HG02763 (cell line): ENCODE data around the gene DBN1.
A peak's percentile ranks its signal among the peaks of the same experiment; 100 is the strongest.

Experiments used
- ATAC-seq: cut with Tn5 transposase; IDR thresholded peaks from one replicate; pipeline ENCODE4 v1.9.1; 2021; ENCODE audit warnings: mild to moderate bottlenecking, moderate library complexity; ENCODE audit not compliant: unreplicated experiment

DBN1 gene

DNA sequence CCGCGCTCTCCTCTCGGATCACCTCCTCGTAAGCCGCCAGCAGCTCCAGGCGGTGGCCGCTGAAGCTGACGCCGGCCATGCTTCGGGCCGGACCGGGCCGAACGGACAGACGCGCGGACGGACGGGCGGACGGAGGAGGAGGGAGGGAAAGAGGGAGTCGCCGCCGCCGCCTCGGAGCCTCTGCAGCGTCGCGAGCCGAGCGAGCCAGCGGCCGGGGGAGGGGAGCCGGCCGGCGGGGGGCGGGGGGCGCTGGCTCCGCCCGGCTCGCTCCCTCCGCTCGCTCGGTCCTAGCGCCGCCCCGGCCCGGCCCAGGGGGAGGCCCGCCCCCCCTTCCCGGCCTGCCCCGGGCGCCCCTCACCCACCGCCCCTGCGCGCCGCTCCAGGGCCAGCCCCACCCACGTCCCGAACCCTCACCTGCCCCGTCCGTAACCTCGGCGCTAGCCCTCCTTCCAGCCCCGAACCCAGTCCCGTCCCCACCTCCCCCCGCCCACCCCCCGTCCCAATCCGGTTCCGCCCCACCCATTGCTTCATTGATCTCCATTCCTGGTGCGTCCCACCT is at the start of gene DBN1:
Gene DBN1 (minus strand): TSS at position 192 of the 559 bp plus-strand sequence. CDS start 113 bp downstream, at position 79.
- ATAC-seq: no peak

DNA sequence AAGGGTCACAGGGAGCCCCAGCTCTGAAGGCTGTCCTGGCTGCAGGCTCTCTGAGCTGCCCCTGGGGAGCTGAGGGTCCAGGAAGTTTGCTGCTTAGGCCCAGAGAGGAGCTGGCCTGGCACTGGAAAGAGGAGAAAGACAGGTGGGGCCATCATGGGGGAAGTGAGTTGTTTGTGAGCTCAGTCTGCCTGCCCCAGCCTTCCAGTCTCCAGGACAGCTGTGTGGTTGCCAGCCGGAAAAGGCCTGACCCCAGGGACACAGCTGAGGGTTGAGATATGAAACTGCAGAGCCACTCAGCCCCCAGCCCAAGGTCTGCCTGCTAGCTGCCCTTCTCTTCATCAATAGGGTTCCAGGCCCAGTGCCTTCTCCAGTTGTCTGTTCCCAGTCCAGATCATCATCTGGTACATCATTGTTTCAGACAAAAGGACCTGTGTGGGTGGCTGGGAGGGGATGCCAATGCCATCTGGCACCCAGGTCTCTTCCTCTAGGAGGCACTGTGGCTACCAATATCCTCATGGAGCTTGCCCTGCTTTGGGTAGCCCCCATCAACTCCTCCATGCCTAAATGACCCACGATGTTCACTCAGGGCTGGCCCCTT is 47.6 kb upstream of the DBN1 start:
- no peak for ATAC-seq

DNA sequence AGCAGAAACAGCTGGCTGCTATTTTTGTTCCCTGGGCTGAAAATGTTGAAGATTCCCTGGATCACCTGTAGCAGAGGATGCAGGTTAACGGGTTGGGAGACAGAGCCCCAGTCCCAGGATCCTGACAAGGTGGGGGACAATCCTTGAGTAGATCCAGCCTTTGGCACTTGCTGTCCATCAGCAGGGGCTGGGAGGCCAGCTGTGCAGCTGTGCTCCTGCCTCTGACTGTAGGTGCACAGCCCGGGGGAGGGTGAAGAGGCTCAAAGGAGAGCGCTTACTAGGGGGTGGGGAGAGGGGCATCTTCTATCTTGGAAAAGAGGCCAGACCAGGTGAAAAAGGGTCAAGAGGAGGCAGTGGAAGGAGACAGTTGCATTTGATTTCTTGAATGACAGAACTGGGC is 46.8 kb upstream of the DBN1 start:
- no peak for ATAC-seq

DNA sequence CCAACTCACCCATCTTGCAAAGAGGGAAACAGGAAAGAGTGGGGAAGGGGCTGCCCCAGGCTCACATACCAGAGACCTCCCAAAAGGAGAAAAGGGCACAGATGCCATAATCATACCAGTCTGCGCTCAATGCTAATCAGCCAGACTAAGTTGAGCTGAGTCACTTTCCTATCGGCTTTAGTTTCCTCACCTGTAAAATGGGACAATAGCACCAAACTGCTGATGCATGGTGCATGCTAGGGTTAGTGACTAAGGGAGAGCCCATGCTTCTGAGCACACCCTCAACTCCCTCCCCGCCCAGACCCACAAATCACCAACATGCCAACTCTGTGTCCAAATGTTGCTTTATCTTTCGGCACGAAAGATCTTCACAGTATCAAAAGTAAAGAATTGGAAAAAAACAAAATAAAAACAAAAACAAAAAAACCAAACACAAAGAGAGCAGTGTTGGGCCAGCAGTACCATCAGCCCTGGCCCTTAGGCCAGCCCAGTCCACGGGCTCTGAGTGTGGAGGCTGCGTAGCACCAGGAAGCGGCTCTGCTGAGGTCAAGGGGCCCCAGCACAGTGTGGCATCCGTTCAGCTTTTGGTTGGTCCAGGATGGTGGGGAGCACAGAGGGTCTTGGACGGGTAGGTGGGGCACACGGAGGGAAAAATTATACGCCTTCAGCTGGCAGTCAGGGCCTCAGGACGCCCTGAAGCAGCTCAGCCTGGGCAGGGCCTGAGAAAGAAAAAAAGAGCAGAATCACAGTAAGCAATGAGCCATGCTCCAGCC is 46.2 kb upstream of the DBN1 start:
- no peak for ATAC-seq

DNA sequence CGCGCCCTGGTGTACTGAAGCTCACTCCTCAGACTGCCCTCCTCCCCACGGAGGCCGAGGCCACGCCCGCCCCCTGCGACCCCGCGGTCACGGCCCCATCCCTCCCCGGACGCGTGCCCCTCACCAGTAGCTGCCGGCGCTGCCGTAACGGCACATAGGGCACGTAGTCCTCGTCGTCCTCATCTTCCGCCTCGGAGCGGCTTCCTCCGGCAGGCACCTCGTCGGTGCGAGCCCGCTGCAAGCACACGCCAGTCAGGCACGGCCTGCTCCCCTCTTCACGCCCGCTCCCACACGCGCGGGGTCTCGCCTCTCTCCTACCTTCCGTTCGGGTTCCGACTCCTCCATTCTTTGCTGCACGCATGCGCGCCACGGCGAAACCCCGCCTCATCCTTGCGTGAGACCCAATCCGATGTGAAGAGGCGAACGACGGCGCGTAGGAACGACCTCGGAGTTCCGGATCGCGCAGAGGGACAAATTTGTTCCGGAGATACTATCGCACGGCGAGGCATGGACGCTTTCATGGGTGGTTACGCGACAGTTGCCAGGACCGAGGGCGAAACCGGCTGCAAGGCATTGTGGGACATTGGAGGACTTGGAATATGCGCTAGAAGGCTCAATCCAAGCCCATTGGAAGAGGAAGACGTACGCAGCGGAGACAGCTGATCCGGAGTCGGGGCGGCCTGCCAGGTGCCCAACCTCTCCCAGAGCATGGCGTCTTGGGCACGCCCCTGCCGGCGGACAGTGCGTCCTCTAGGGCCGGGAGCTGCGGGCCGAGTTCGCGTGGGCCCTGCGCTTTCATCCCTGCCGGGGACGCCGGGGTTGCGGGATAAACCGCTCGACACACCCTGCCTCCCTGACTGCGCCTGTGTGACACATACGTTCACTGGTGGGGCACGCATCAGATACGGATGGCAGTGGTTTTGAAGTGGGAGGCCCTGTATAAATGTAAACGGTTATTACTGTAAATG is 43.5 kb upstream of the DBN1 start, which contains the start of gene DDX41:
Gene DDX41 (minus strand): TSS at position 361 of the 968 bp plus-strand sequence. CDS start 16 bp downstream, at position 345.
- ATAC-seq: peak; percentile 78

DNA sequence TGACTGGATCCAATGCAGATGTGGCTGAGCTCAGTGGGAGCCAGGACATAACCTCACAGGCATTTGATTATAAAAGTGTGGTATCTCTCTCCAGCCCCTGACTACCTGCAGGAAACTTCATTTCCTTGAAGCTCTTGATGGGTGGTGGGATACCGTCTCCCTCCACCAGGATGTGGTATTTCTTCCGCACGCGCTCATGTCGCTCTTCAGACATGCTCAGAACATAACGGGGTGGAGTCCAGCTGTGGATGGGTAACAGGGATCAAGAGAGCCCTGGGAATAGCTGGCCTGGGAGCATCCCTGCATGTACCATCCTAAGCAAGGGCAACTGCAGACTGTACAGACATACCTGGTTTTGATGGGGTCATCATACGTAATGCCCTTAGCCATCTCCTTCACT is 42.1 kb upstream of the DBN1 start:
- no peak for ATAC-seq

DNA sequence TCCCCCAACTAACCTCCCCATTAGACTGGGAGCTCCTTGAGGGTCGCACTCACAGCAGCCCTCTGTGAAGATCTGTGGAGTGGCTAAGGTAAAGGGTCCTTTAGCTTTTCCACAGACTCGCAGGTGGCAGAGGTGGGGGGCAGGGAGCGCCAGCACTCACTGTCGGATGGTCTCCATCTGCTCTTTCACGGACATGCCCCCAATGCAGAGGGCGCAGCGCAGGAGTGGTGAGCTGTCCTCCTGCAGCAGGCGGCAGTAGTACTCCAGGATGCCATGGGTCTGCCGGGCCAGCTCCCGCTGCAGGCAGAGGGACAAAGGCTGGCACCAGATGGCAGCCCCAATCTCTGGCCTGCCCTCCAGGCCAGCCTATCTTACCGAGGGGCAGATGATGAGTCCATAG is 41.1 kb upstream of the DBN1 start:
- ATAC-seq: no peak

DNA sequence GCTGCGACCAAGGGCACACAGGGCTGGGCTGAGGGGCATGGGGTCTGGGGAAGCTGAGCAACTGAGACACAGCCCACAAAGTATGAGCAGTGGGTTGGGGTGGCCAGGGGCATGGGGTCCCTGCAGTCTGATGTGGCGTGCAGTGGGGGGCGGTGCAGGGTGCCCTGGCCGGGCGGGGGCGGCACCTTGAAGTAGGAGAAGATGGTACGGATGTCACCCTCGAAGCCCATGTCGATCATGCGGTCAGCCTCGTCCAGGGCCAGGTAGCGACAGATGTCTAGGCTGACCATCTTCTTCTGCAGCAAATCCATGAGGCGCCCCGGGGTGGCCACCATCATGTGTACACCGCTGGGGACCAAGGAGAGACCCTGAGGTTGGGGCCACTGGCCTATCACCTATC is 40.1 kb upstream of the DBN1 start:
- ATAC-seq: no peak

DNA sequence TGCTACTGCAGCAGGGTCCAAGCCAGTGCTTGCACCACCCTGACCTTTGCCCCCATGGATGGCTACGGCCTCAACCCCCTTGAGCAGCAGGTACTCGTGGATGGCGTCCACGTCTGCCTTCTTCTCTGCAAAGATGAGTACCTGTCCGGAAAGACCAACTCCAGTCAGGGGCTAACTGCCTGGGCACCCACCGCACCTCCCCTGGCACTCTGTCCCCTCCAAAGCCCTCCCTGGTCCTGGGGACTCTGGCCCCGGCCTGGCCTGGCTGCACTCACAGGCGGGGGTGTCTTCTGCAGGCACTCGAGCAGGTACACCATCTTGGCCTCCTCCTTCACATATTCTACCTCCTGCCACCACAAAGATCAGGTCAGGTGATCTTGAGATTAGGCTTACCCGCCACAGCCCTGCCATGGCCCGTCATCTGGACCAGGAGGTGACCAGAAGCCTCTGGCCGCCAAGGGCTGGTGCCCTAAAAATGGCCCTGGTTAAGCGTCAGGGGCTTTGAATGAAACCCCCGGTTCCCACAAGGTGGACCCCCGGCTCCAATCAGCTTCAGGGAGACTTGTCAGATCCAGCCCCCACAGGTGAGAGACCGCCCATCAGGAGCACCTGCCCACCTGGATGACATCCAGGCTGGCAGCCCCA is 39.4 kb upstream of the DBN1 start:
- no peak for ATAC-seq

DNA sequence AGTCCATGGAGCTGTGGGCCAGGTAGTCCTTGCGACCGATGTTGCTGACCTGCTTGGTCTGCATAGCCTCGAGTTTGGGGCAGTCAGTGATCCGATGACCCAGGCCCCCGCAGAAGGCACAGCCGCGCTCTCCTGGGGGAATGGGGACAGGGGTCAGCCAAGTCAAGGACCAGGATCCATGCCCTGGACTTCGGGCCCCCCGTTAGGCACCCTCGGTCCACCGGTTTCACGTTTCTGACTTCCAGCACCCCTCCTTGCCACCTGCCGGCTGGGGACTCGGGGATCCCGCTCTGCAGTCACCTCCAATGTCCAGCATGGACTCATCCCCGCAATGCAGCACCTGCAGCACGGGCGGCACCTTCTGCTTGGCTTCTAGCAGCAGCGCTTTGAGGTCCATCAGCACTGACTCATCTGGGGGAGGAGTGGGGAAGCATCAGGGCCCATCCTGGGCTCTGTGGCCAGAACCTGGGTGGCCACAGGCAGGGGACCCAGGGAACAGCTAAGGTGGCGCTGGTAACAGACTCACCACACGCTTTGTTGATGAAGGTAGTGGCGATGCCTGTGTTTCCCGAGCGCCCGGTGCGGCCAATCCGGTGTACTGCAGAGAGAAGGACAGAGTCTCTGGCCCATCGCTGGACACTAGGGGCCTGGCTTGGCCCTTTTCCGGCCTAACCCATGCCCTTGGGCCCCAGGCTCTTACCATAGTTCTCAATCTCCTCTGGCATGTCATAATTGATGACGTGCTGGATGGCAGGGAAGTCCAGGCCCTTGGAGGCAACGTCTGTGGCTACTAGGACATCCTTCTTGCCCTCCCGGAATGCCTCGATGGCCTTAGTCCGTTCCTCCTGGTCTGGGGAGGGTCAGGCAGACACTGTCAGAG is 38.6 kb upstream of the DBN1 start:
- no peak for ATAC-seq

DNA sequence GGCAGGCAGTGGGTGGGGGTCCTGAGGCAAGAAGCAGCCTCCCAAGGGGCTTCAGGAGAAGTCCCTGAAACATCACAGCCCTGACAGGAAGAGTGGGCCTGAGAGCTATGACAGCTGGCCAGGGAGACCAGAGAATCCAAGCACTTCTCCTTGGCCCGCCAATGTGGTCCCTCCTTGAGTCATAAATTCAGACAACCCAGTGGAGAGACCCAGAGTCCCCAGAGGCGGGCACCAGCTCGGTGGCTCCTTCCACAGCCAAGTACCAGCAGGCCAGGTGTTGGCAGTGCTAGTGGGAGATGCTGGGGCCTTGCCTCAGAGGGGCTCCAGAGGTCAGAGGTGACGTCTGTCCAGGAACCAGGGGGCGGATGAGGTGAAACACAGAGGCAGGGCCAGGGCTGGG is 37.7 kb upstream of the DBN1 start:
- no peak for ATAC-seq

DNA sequence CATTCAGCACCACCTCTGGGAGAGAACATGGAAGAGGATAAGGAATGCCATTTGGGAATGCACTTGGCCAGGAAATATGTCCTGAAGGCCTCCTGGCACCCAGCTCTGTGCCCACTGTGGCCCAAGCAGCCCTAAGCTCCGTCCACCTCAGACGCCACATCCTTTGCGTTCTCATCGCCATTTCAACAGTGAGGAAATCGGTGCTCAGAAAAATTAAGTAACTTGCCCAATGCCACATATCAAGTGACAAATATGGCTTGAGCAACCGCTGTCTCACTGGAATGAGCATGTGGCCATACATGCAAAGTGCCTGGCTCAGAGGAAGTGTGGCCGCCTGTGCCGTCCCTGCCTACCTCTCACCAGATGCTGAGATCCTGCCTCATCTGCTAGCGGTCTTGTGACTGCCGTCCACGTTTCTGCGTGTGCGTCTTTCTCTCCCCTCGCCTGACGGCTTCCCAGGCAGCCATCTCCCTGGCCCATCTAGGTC is 37.2 kb upstream of the DBN1 start:
- no peak for ATAC-seq

DNA sequence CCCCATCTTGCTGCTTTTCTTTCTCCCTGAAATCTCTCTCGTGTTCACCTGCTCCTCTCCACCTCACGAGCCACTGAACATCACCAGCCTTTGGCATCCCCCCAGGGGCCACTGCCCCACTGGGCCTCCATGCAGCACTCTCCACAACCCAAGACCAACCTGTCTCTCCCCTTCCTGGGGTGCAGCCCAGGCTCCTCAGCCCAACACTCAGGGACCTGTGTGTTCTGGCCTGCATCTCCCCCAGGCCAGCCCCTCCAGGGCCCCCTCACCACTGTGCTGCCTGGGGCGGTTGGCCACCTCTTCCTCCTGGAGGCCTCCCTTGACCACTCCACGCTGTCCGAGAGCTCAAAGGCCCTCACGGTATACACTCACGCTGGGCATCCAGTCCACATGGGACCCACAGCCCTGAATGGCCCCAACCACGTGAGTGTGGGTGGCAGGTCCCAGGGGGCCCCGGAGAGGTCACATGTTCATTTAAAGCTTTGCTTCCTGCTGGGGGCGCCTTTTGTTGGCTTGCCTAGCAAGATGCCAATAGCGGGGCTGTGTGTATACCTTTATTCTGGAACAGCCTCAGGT is 36.6 kb upstream of the DBN1 start:
- ATAC-seq: no peak

DNA sequence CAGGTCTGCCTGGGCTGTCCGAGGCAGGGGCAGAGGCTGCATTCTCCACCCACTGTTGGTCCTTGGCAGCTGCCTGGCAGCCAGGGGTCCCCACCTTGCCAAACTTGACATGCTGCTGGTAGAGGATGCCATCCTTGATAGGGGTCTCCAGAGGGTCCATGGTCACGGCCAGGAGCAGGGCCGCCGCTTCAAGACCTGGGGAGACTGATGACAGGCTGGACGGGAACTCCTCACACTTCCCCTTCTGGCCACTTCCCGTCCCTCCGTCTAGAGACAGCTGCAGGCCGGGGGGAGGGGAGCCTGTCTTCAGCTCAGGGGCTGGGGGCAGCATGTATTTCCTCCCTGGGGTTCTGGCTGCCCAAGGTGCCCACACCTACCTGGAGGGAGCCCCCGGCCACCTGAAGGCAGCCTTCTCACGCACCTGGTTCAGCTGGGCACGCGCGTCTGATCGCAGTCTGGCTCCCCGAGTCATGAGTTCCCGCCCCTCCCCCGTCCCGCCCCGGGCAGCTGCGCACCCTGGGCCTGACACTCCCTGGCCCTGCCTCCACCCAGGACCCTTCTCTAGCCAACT is 36.0 kb upstream of the DBN1 start, which contains the start of gene DOK3:
Gene DOK3 (minus strand): TSS at position 446 of the 571 bp plus-strand sequence. CDS start 286 bp downstream, at position 160.
- peak; percentile 37 for ATAC-seq

DNA sequence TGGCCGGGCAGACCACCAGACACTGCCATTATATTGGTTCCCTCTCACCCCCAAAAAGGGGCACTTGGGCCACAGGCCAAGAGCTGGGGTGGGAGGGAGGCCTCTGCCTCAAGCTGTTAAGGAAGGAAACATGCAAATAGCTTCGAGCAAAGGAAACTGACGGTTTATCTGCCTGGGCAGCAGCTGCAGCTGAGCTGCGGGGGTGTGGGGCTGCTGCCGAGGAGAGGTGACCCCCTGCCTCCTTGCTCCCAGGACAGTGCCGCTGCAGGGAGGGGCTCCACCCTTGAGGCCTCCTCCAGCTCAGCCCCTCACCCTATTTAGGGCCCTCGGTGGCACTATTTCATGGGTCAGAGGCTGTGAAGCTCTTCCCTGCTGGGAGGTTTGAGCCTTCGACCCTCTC is 35.4 kb upstream of the DBN1 start:
- no peak for ATAC-seq

DNA sequence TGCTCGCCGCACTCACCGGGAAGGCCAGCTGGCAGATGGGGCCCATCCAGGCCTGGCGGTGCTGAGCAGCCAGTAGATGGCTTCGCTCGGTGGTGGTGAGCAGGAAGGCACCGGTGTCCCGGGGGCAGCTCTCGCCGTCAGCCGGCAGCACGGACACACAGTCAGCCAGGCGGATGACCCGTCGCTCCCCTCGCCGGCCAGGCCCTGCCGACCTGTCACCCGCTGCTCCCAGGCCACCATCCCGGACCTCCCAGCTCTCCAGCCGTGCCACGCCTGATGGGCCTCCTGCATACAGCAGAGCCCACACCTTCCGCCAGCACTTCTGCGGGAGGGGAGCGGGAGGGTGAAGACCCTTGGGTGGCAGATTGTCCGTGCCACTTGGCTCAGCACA is 34.8 kb upstream of the DBN1 start:
- ATAC-seq: no peak

DNA sequence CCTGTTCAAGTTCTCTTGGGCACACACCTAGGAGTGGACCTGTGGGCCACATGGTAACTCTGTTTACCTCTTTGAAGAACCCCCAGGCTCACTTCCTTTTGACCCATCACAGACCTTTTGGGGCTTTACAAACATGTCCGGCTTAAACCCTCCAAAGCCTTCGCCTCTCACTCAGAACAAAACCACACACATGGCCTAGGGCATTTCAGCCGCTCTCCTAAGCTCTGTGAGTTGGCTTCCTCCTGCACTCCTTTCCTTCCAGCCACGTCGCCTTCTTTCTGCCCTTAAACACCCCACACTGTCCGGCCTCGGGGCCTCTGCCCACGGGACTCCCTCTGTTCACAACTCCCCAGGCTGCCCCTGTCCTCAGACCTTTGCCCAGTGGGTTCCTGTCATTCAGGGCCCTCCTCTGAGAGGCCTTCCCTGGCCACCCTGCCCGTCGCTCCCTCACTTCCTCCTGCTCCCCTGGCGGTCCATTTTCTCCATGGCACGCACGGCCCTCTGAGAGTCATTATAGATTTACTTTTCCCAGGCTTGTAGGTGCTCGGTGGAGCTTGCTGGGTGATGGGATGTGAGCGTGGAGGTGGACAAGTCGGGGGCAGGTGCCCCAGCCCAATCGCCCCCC is 34.3 kb upstream of the DBN1 start:
- no peak for ATAC-seq

DNA sequence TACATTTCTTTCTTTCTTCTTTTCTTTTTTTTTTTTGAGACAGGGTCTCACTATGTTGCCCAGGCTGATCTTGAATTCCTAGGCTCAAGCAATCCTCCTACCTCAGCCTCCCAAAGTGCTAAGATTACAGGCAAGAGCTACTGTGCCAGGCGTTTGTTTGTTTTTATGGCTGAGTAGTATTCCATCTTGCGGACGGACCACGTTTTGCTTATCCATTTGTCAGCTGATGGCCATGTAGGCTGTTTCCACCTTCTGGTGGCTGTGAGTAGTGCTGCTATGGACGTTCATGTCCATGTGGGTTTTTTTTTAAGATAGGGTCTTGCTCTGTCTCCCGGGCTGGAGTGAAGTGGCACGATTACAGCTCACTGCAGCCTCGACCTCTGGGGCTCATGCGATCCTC is 33.7 kb upstream of the DBN1 start:
- no peak for ATAC-seq
